ENCODE measurements around the gene S100A14. TPM values are rescaled to one million over a fixed set of nuclear protein-coding genes. Genes with fewer than 3 reads are reported as not detected.

S100A14 gene
- total and polyA plus RNA-seq, 2 of the 13 experiments (the other 11 are each of a cell fraction or from before 2014, with no cell fraction given), result 1.4 to 7.7 TPM

DNA sequence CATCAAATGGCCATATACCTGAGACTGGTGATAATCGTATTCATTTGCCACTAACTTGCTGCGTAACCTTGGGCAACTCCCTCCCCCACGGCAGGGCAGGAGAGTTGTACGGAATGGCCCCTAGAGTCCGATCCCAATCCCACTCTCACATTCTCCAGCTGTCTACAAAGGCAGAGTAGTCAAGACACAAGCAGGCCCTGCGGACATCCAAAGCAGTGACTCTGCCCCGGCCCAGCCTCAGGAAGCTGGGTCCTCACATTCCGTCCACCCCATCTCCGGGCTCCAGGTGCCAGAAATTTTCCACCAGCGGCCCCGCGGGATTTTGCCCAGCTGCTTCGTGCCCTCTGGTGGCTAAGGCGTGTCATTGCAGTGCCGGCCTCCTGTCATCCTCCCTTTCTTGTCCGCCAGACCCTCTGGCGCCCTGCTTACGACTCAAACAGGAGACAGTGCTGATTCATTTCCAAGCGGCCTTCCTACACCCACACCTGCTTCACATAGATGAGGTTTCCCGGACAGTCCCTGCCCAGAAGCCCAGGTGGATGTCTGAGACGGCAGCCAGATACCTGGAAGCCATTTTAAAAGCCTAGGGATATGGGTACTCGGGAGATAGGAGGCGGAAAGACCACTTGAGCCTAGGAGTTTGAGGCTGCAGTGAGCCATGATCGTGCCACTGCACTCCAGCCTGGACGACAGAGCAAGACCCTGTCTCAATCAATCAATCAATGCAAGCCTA is 47.6 kb downstream of the S100A14 start (continued):
- TF ChIP-seq, protein P1, sequence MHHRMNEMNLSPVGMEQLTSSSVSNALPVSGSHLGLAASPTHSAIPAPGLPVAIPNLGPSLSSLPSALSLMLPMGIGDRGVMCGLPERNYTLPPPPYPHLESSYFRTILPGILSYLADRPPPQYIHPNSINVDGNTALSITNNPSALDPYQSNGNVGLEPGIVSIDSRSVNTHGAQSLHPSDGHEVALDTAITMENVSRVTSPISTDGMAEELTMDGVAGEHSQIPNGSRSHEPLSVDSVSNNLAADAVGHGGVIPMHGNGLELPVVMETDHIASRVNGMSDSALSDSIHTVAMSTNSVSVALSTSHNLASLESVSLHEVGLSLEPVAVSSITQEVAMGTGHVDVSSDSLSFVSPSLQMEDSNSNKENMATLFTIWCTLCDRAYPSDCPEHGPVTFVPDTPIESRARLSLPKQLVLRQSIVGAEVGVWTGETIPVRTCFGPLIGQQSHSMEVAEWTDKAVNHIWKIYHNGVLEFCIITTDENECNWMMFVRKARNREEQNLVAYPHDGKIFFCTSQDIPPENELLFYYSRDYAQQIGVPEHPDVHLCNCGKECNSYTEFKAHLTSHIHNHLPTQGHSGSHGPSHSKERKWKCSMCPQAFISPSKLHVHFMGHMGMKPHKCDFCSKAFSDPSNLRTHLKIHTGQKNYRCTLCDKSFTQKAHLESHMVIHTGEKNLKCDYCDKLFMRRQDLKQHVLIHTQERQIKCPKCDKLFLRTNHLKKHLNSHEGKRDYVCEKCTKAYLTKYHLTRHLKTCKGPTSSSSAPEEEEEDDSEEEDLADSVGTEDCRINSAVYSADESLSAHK (CRISPR knock-in tag; IDR thresholded peaks at IDR 0.05; ENCODE audit: borderline replicate concordance), result no peak
- TF ChIP-seq TSC22D2 (CRISPR knock-in tag; IDR thresholded peaks at IDR 0.05; ENCODE audit: borderline replicate concordance) (peak; percentile 19; the same call in 1 of the 2 replicates), RCOR2 (CRISPR knock-in tag; IDR thresholded peaks at IDR 0.05) (0 out of 2 replicates have a peak, but pooled peaks have one; percentile 16), ZNF703 (CRISPR knock-in tag; IDR thresholded peaks at IDR 0.05; ENCODE audit: borderline replicate concordance) (no peak), ZNF235 (CRISPR knock-in tag; IDR thresholded peaks at IDR 0.05; ENCODE audit: borderline replicate concordance) (0 out of 2 replicates have a peak, but pooled peaks have one; percentile 59), ISL2 (CRISPR knock-in tag; IDR thresholded peaks at IDR 0.05) (peak; percentile 23; the same call in 1 of the 2 replicates), POLR2A (IDR thresholded peaks at IDR 0.05; ENCODE audit: insufficient read depth in 1 of 2, low read depth in 2 of 2, low read length in 2 of 2) (no peak), NR2F2 (IDR thresholded peaks at IDR 0.05; ENCODE audit: borderline replicate concordance, low read depth) (no peak), RXRB (CRISPR knock-in tag; IDR thresholded peaks at IDR 0.05; ENCODE audit: borderline replicate concordance) (peak; percentile 54; the same call in 1 of the 2 replicates), ZNF629 (CRISPR knock-in tag; conservative IDR thresholded peaks at IDR 0.05) (no peak), ZMYM4 (CRISPR knock-in tag; IDR thresholded peaks at IDR 0.05) (0 out of 2 replicates have a peak, but pooled peaks have one; percentile 15), HOXA5 (CRISPR knock-in tag; IDR thresholded peaks at IDR 0.05) (peak; percentile 58; the same call in 1 of the 2 replicates), KDM4B (CRISPR knock-in tag; IDR thresholded peaks at IDR 0.05) (no peak), HNRNPL (IDR thresholded peaks at IDR 0.05; ENCODE audit: low read depth, low read length) (0 out of 2 replicates have a peak, but pooled peaks have one; percentile 62), GZF1 (CRISPR knock-in tag; IDR thresholded peaks at IDR 0.05) (no peak), ZNF589 (CRISPR knock-in tag; conservative IDR thresholded peaks at IDR 0.05) (no peak)
- TF ChIP-seq, protein P2, sequence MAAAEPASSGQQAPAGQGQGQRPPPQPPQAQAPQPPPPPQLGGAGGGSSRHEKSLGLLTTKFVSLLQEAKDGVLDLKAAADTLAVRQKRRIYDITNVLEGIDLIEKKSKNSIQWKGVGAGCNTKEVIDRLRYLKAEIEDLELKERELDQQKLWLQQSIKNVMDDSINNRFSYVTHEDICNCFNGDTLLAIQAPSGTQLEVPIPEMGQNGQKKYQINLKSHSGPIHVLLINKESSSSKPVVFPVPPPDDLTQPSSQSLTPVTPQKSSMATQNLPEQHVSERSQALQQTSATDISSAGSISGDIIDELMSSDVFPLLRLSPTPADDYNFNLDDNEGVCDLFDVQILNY (CRISPR knock-in tag; conservative IDR thresholded peaks at IDR 0.05), result no peak
- TF ChIP-seq, protein P3, sequence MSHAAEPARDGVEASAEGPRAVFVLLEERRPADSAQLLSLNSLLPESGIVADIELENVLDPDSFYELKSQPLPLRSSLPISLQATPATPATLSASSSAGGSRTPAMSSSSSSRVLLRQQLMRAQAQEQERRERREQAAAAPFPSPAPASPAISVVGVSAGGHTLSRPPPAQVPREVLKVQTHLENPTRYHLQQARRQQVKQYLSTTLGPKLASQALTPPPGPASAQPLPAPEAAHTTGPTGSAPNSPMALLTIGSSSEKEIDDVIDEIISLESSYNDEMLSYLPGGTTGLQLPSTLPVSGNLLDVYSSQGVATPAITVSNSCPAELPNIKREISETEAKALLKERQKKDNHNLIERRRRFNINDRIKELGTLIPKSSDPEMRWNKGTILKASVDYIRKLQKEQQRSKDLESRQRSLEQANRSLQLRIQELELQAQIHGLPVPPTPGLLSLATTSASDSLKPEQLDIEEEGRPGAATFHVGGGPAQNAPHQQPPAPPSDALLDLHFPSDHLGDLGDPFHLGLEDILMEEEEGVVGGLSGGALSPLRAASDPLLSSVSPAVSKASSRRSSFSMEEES (CRISPR knock-in tag; IDR thresholded peaks at IDR 0.05), result 0 out of 2 replicates have a peak, but pooled peaks have one; percentile 5
- TF ChIP-seq, protein P4, sequence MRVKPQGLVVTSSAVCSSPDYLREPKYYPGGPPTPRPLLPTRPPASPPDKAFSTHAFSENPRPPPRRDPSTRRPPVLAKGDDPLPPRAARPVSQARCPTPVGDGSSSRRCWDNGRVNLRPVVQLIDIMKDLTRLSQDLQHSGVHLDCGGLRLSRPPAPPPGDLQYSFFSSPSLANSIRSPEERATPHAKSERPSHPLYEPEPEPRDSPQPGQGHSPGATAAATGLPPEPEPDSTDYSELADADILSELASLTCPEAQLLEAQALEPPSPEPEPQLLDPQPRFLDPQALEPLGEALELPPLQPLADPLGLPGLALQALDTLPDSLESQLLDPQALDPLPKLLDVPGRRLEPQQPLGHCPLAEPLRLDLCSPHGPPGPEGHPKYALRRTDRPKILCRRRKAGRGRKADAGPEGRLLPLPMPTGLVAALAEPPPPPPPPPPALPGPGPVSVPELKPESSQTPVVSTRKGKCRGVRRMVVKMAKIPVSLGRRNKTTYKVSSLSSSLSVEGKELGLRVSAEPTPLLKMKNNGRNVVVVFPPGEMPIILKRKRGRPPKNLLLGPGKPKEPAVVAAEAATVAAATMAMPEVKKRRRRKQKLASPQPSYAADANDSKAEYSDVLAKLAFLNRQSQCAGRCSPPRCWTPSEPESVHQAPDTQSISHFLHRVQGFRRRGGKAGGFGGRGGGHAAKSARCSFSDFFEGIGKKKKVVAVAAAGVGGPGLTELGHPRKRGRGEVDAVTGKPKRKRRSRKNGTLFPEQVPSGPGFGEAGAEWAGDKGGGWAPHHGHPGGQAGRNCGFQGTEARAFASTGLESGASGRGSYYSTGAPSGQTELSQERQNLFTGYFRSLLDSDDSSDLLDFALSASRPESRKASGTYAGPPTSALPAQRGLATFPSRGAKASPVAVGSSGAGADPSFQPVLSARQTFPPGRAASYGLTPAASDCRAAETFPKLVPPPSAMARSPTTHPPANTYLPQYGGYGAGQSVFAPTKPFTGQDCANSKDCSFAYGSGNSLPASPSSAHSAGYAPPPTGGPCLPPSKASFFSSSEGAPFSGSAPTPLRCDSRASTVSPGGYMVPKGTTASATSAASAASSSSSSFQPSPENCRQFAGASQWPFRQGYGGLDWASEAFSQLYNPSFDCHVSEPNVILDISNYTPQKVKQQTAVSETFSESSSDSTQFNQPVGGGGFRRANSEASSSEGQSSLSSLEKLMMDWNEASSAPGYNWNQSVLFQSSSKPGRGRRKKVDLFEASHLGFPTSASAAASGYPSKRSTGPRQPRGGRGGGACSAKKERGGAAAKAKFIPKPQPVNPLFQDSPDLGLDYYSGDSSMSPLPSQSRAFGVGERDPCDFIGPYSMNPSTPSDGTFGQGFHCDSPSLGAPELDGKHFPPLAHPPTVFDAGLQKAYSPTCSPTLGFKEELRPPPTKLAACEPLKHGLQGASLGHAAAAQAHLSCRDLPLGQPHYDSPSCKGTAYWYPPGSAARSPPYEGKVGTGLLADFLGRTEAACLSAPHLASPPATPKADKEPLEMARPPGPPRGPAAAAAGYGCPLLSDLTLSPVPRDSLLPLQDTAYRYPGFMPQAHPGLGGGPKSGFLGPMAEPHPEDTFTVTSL (CRISPR knock-in tag; IDR thresholded peaks at IDR 0.05; ENCODE audit: borderline replicate concordance), result no peak

Data from HepG2 (cell line).